ENCODE data around the gene KLF5. TPM values are rescaled to one million over a fixed set of nuclear protein-coding genes. Genes with fewer than 3 reads are reported as not detected.

Gene KLF5
- total and polyA plus RNA-seq, 2 of the 4 experiments (the other 2 are of a cell fraction): 5.4 to 8.8 TPM

- no peak for ATAC-seq (ENCODE audit: low read depth)
- H3K79me1 ChIP-seq (ENCODE audit: low read depth in 1 of 2, low read length in 2 of 2): peaks cover 25 to 28% of the 10 kb centered on the region in 2 experiments
- no peak overlapping the region for H3K9ac ChIP-seq (ENCODE audit: low read depth, low read length)
- in situ Hi-C loops (cut with MboI; ENCODE audit: low sequenced_read_pairs) (no loop called here), dilution Hi-C loops (cut with HindIII; ENCODE audit: low sequenced_read_pairs, unreplicated experiment) (no loop called here), intact Hi-C loops (cut with micrococcal nuclease) (no loop called here)
- H3K23ac ChIP-seq (ENCODE audit: low read depth, low read length): no peak overlapping the region
- no peaks in the 10 kb centered on the region for H3K27me3 ChIP-seq (ENCODE audit: control insufficient read depth, insufficient read depth, low read length)
- no peak overlapping the region for H3K4me2 ChIP-seq (ENCODE audit: low read depth, low read length)
- 100% methylated on average over 1 of the region's 7 CpGs; no CpG with 5 or more reads in 1 of the 2 experiments for WGBS, 2 experiments (ENCODE audit: extremely low coverage in 2 of 2, insufficient read length in 1 of 2)
- no peak overlapping the region for H4K5ac ChIP-seq (ENCODE audit: low read depth, low read length)
- H2BK120ac ChIP-seq (ENCODE audit: low read depth, low read length): no peak overlapping the region
- peaks cover 5% of the 10 kb centered on the region for H3K36me3 ChIP-seq (ENCODE audit: control insufficient read depth, insufficient read depth, low read length)
- no peak overlapping the region for H3K27ac ChIP-seq (ENCODE audit: insufficient read depth, low read length)
- peaks cover 6% of the 10 kb centered on the region for H3K4me1 ChIP-seq (ENCODE audit: control insufficient read depth, insufficient read depth, low read length)
- ChIA-PET POLR2A (ENCODE audit: unreplicated experiment) (no interaction called here), CTCF (no interaction called here)
- H2BK5ac ChIP-seq (ENCODE audit: low read depth, low read length, poor library complexity, severe bottlenecking): no peak overlapping the region
- no peaks in the 10 kb centered on the region for H3K9me1 ChIP-seq (ENCODE audit: insufficient read depth, low read length)
- H2AK5ac ChIP-seq (ENCODE audit: low read depth, low read length): no peak overlapping the region
- H3K4me3 ChIP-seq (ENCODE audit: insufficient read depth, low read depth, low read length): no peak overlapping the region
- H4K91ac ChIP-seq (ENCODE audit: insufficient read depth, low read depth, low read length): no peak overlapping the region
- H3K4ac ChIP-seq (ENCODE audit: low read depth, low read length): no peak overlapping the region
- H4K20me1 ChIP-seq (ENCODE audit: insufficient read depth, low read length): no peaks in the 10 kb centered on the region
- H2AFZ ChIP-seq (replicated peaks; ENCODE audit: low read length, poor library complexity): no peak overlapping the region
- BruUV-seq (replicated peaks): no TSS peak
- H3K18ac ChIP-seq (ENCODE audit: low read depth, low read length): no peak overlapping the region
- no peaks in the 10 kb centered on the region for H3K9me3 ChIP-seq (ENCODE audit: control insufficient read depth, insufficient read depth, low read length)
- TF ChIP-seq MXI1 (IDR thresholded peaks at IDR 0.05; ENCODE audit: borderline replicate concordance, low read depth, low read length) (no peak), USF2 (IDR thresholded peaks at IDR 0.05; ENCODE audit: low read depth, low read length) (no peak), MAFK (IDR thresholded peaks at IDR 0.05; ENCODE audit: low read depth, low read length) (no peak), CHD1 (IDR thresholded peaks at IDR 0.05; ENCODE audit: low read depth, low read length) (no peak), FOS (IDR thresholded peaks at IDR 0.05; ENCODE audit: low read depth, low read length) (no peak), RCOR1 (IDR thresholded peaks at IDR 0.05; ENCODE audit: insufficient replicate concordance, low read length) (no peak), CTCF (conservative IDR thresholded peaks at IDR 0.05; ENCODE audit: low read depth, low read length) (no peak), NFE2L2 (IDR thresholded peaks at IDR 0.05; ENCODE audit: low read depth, low read length) (no peak), RAD21 (IDR thresholded peaks at IDR 0.05; ENCODE audit: low read length) (no peak), ELK1 (IDR thresholded peaks at IDR 0.05; ENCODE audit: borderline replicate concordance, low read depth, low read length) (no peak), BHLHE40 (IDR thresholded peaks at IDR 0.05; ENCODE audit: low read depth, low read length) (no peak), SMC3 (IDR thresholded peaks at IDR 0.05; ENCODE audit: low read depth, low read length) (no peak), CEBPB (IDR thresholded peaks at IDR 0.05; ENCODE audit: low read depth, low read length) (no peak), POLR2A (IDR thresholded peaks at IDR 0.05; ENCODE audit: low read depth, low read length) (no peak)
- H3K56ac ChIP-seq (ENCODE audit: extremely low read depth, insufficient read depth, low read length): no peak overlapping the region
- H2BK15ac ChIP-seq (ENCODE audit: low read depth, low read length): no peak overlapping the region
- H2BK20ac ChIP-seq (ENCODE audit: low read depth, low read length): no peak overlapping the region
- H4K8ac ChIP-seq (ENCODE audit: low read depth in 2 of 2, low read length in 2 of 2): no peak overlapping the region
- DNase-seq: no peak
- no peak overlapping the region for H2AK9ac ChIP-seq (replicated peaks; ENCODE audit: low read depth, low read length, poor library complexity)
- no peak overlapping the region for H3K14ac ChIP-seq (replicated peaks; ENCODE audit: low read depth, low read length)
Observed at GRCh38 chr13:73065665-73066340, 7.0 kb downstream of the KLF5 start.
